Panc1 (cell line): Measurements from ENCODE around the gene HLA-DRA. TPM values are rescaled to one million over a fixed set of nuclear protein-coding genes. Genes with fewer than 3 reads are reported as not detected.

Experiments used
- ATAC-seq: fragments of 200-7000 bp; cut with Tn5 transposase; 2 replicates; pipeline ENCODE4 v1.9.1; 2020; ENCODE audit warnings: mild to moderate bottlenecking, moderate library complexity
- BruUV-seq: library from RNA; stranded (reverse); fragments of 400-500 nt; replicated peaks from 2 replicates; lab custom pipeline; 2021; lab: Mats Ljungman, UMichigan
- CTCF ChIA-PET: fragments of 300-600 bp; sonication (Branson Sonifier 250); formaldehyde crosslinking; loops from one replicate; lab custom pipeline; 2022; ENCODE audit warnings: antibody characterized with exemption; lab: Charles Lee
- POLR2A ChIA-PET: fragments of 300-600 bp; sonication (Branson Sonifier 250); formaldehyde crosslinking; loops from one replicate; lab custom pipeline; 2022; ENCODE audit warnings: antibody characterized with exemption; lab: Charles Lee
- DNase-seq: peaks from one replicate; pipeline ENCODE4 v3.0.0-alpha.2; 2010; ENCODE audit warnings: low read depth, low spot score
- H3K27ac ChIP-seq: 2 replicates; pipeline ENCODE4 v1.5.1; 2011; ENCODE audit warnings: mild to moderate bottlenecking, low read length, inconsistent platforms
- H3K27me3 ChIP-seq: fragments of 200-500 bp; sonication (Bioruptor generic); 2 replicates; pipeline ENCODE4 v1.6.0; 2014; ENCODE audit warnings: low read length, inconsistent platforms; ENCODE audit not compliant: control insufficient read depth, insufficient read depth
- H3K36me3 ChIP-seq: fragments of 200-500 bp; sonication (Bioruptor generic); 2 replicates; pipeline ENCODE4 v1.5.1; 2014; ENCODE audit warnings: inconsistent platforms, mild to moderate bottlenecking, low read length, moderate library complexity; ENCODE audit not compliant: control insufficient read depth, insufficient read depth
- H3K4me1 ChIP-seq: 2 replicates; pipeline ENCODE4 v1.5.1; 2011; ENCODE audit warnings: inconsistent platforms, mild to moderate bottlenecking, low read length, moderate library complexity; ENCODE audit not compliant: control insufficient read depth, insufficient read depth
- H3K4me3 ChIP-seq, 2 experiments: 2 replicates each; pipeline ENCODE4 v1.5.1; 2011 to 2012; ENCODE audit warnings: low read depth in 2 of 2, low read length in 2 of 2, mild to moderate bottlenecking in 2 of 2, inconsistent platforms in 1 of 2, moderate library complexity in 1 of 2
- H3K9me3 ChIP-seq: fragments of 200-500 bp; sonication (Bioruptor generic); 2 replicates; pipeline ENCODE4 v1.5.1; 2014; ENCODE audit warnings: low read depth, mild to moderate bottlenecking, inconsistent platforms, low read length, moderate library complexity; ENCODE audit not compliant: control insufficient read depth, insufficient read depth
- POLR2AphosphoS5 ChIP-seq: IDR thresholded peaks from 2 replicates; pipeline ENCODE4 v1.6.1; 2012; ENCODE audit warnings: mild to moderate bottlenecking, low read depth, low read length, moderate library complexity
- REST ChIP-seq, 2 experiments: IDR thresholded peaks; 2 replicates each; pipeline ENCODE4 v1.6.1; 2011 to 2012; ENCODE audit warnings: low read depth in 2 of 2, control low read depth in 1 of 2, low read length in 1 of 2, mild to moderate bottlenecking in 1 of 2, moderate library complexity in 1 of 2; ENCODE audit not compliant: insufficient read depth in 1 of 2
- SIN3A ChIP-seq: IDR thresholded peaks from 2 replicates; pipeline ENCODE4 v1.6.1; 2012; ENCODE audit warnings: low read depth, mild to moderate bottlenecking, low read length, moderate library complexity, borderline replicate concordance; ENCODE audit not compliant: insufficient read depth
- TCF7L2 ChIP-seq: IDR thresholded peaks from 2 replicates; pipeline ENCODE4 v1.6.1; 2011; ENCODE audit warnings: mild to moderate bottlenecking, low read depth, low read length, inconsistent platforms
- in situ Hi-C: cut with HindIII; loops from 2 replicates; pipeline ENCODE4 v1.10.0; 2016; ENCODE audit warnings: low sequenced_read_pairs, low pct_unique_long_range_greater_than_20kb
- intact Hi-C: fragments of 100-400 bp; cut with micrococcal nuclease; formaldehyde crosslinking; loops from one replicate; pipeline ENCODE4 v1.10.0; 2022; ENCODE audit not compliant: unreplicated experiment
- total RNA-seq: library from RNA; stranded (reverse); gene quantifications from one replicate; pipeline ENCODE4 v1.2.1, GENCODE V29; 2021; ENCODE audit not compliant: unreplicated experiment
- TF ChIP-seq, protein P1 (sequence below): fragments of 450-650 bp; IDR thresholded peaks from 2 replicates; pipeline ENCODE4 v1.5.1; 2017; ENCODE audit warnings: mild to moderate bottlenecking

Gene HLA-DRA
- total RNA-seq, 1 experiment from 2014 or later, result 1.7 TPM

- H3K9me3 ChIP-seq, result no peaks in the 10 kb centered on the region
- H3K27ac ChIP-seq, result no peak overlapping the region
- no peaks in the 10 kb centered on the region for H3K4me1 ChIP-seq
- BruUV-seq, result no TSS peak
- in situ Hi-C loops (no loop called here), intact Hi-C loops (no loop called here)
- DNase-seq (no peak), ATAC-seq (no peak)
- TF ChIP-seq, protein P1, sequence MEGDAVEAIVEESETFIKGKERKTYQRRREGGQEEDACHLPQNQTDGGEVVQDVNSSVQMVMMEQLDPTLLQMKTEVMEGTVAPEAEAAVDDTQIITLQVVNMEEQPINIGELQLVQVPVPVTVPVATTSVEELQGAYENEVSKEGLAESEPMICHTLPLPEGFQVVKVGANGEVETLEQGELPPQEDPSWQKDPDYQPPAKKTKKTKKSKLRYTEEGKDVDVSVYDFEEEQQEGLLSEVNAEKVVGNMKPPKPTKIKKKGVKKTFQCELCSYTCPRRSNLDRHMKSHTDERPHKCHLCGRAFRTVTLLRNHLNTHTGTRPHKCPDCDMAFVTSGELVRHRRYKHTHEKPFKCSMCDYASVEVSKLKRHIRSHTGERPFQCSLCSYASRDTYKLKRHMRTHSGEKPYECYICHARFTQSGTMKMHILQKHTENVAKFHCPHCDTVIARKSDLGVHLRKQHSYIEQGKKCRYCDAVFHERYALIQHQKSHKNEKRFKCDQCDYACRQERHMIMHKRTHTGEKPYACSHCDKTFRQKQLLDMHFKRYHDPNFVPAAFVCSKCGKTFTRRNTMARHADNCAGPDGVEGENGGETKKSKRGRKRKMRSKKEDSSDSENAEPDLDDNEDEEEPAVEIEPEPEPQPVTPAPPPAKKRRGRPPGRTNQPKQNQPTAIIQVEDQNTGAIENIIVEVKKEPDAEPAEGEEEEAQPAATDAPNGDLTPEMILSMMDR, result no peak
- TF ChIP-seq REST (IDR thresholded peaks at IDR 0.05; ENCODE audit: insufficient read depth in 1 of 2, low read depth in 2 of 2, low read length in 1 of 2) (no peak), POLR2AphosphoS5 (no peak), TCF7L2 (no peak), SIN3A (no peak)
- no peaks in the 10 kb centered on the region for H3K36me3 ChIP-seq
- no peak overlapping the region for H3K4me3 ChIP-seq
- peaks cover 12% of the 10 kb centered on the region for H3K27me3 ChIP-seq
- ChIA-PET POLR2A (no interaction called here), CTCF (no interaction called here)
Observed at GRCh38 chr6:32457054-32457453, 17.4 kb downstream of the HLA-DRA start.

- in situ Hi-C loops, result no loop called here
- Histone ChIP-seq H3K4me1 (no peaks in the 10 kb centered on the region), H3K9me3 (no peaks in the 10 kb centered on the region), H3K27ac (no peak overlapping the region), H3K36me3 (no peaks in the 10 kb centered on the region), H3K27me3 (peaks cover 15% of the 10 kb centered on the region), H3K4me3 (no peak overlapping the region)
- TF ChIP-seq, protein P1, result no peak
- TF ChIP-seq REST (IDR thresholded peaks at IDR 0.05; ENCODE audit: insufficient read depth in 1 of 2, low read depth in 2 of 2, low read length in 1 of 2), result no peak
- no peak for TF ChIP-seq TCF7L2
- TF ChIP-seq SIN3A, result no peak
- no peak for TF ChIP-seq POLR2AphosphoS5
- BruUV-seq, result no TSS peak
- POLR2A ChIA-PET, result interaction anchor here (0.6 kb wide), 1 partner anchor 378 kb away, joined by 10 read pairs; the partner anchor contains the start of gene TAP2
- ATAC-seq (no peak), DNase-seq (no peak)
- intact Hi-C loops, result no loop called here
- CTCF ChIA-PET, result no interaction called here
Observed at GRCh38 chr6:32459781-32460424, 20.2 kb downstream of the HLA-DRA start.
